HEK293 (cell line): ENCODE results near the gene ADIPOR2.

Source experiments
- CTCF ChIA-PET: fragments of 350-600 bp; formaldehyde crosslinking; extraction: SDS; loops from one replicate; lab custom pipeline; 2021; ENCODE audit warnings: antibody characterized with exemption; lab: Yijun Ruan, JAX
- POLR2A ChIA-PET: fragments of 300-600 bp; formaldehyde crosslinking; extraction: SDS; loops from one replicate; lab custom pipeline; 2020; ENCODE audit warnings: antibody characterized with exemption, inconsistent platforms; lab: Yijun Ruan, JAX
- H3K27ac ChIP-seq: fragments of 200-500 bp; sonication (Bioruptor generic); 2 replicates; pipeline ENCODE4 v1.5.1; 2014; ENCODE audit warnings: low read depth, low read length, control low read depth, inconsistent platforms; ENCODE audit errors: extremely low read depth
- H3K36me3 ChIP-seq, 2 experiments: fragments of 200-500 bp in 1 of 2; sonication (Bioruptor generic) in 1 of 2; 1 replicate in 1 of 2; 2 replicates in 1 of 2; pipeline ENCODE4 v1.5.1; 2014 to 2017; ENCODE audit warnings: inconsistent platforms in 2 of 2, low read length in 2 of 2; ENCODE audit not compliant: control insufficient read depth in 2 of 2, insufficient read depth in 1 of 2
- H3K4me1 ChIP-seq: fragments of 200-500 bp; sonication (Bioruptor generic); 2 replicates; pipeline ENCODE4 v1.5.1; 2014; ENCODE audit warnings: mild to moderate bottlenecking, low read length, inconsistent platforms; ENCODE audit not compliant: control insufficient read depth, insufficient read depth
- H3K4me3 ChIP-seq: 2 replicates; pipeline ENCODE4 v1.5.1; 2011; ENCODE audit warnings: low read depth, mild to moderate bottlenecking, control low read depth, low read length, moderate library complexity
- H3K9me3 ChIP-seq: fragments of 200-500 bp; sonication (Bioruptor generic); 2 replicates; pipeline ENCODE4 v1.5.1; 2014; ENCODE audit warnings: low read depth, low read length, inconsistent platforms; ENCODE audit not compliant: control insufficient read depth, insufficient read depth
- ELK4 ChIP-seq: IDR thresholded peaks from 2 replicates; pipeline ENCODE4 v1.6.1; 2011; ENCODE audit warnings: mild to moderate bottlenecking, low read depth, low read length, borderline replicate concordance
- FEZF1 ChIP-seq: fragments of 450-650 bp; formaldehyde crosslinking; IDR thresholded peaks from 2 replicates; pipeline ENCODE4 v1.5.1; 2016; ENCODE audit warnings: missing biosample characterization, missing genetic modification characterization
- KLF1 ChIP-seq: fragments of 450-650 bp; formaldehyde crosslinking; IDR thresholded peaks from 2 replicates; pipeline ENCODE4 v1.5.1; 2016; ENCODE audit warnings: missing biosample characterization, missing genetic modification characterization
- OSR2 ChIP-seq: fragments of 450-650 bp; formaldehyde crosslinking; IDR thresholded peaks from 2 replicates; pipeline ENCODE4 v1.5.1; 2016; ENCODE audit warnings: missing biosample characterization, missing genetic modification characterization
- PRDM2 ChIP-seq: fragments of 450-650 bp; formaldehyde crosslinking; IDR thresholded peaks from 2 replicates; pipeline ENCODE4 v1.5.1; 2016; ENCODE audit warnings: missing biosample characterization, missing genetic modification characterization, borderline replicate concordance
- SCRT2 ChIP-seq: fragments of 450-650 bp; formaldehyde crosslinking; IDR thresholded peaks from 2 replicates; pipeline ENCODE4 v1.5.1; 2016; ENCODE audit warnings: missing biosample characterization, missing genetic modification characterization
- ZBTB8A ChIP-seq: fragments of 450-650 bp; formaldehyde crosslinking; IDR thresholded peaks from 2 replicates; pipeline ENCODE4 v1.5.1; 2016; ENCODE audit warnings: missing biosample characterization, missing genetic modification characterization
- ZNF121 ChIP-seq: fragments of 450-650 bp; formaldehyde crosslinking; IDR thresholded peaks from 2 replicates; pipeline ENCODE4 v1.5.1; 2016; ENCODE audit warnings: missing biosample characterization, missing genetic modification characterization
- ZNF132 ChIP-seq: fragments of 450-650 bp; formaldehyde crosslinking; IDR thresholded peaks from 2 replicates; pipeline ENCODE4 v1.5.1; 2017; ENCODE audit warnings: missing biosample characterization, missing genetic modification characterization, borderline replicate concordance
- ZNF19 ChIP-seq: fragments of 450-650 bp; formaldehyde crosslinking; IDR thresholded peaks from 2 replicates; pipeline ENCODE4; 2016; ENCODE audit warnings: missing biosample characterization, missing genetic modification characterization, low read depth
- ZNF202 ChIP-seq: fragments of 450-650 bp; formaldehyde crosslinking; IDR thresholded peaks from 2 replicates; pipeline ENCODE4 v1.5.1; 2016; ENCODE audit warnings: missing biosample characterization, missing genetic modification characterization, borderline replicate concordance
- ZNF391 ChIP-seq: fragments of 450-650 bp; formaldehyde crosslinking; IDR thresholded peaks from 2 replicates; pipeline ENCODE4 v1.5.1; 2016; ENCODE audit warnings: low read depth, missing biosample characterization, missing genetic modification characterization, borderline replicate concordance
- ZNF501 ChIP-seq: fragments of 450-650 bp; formaldehyde crosslinking; IDR thresholded peaks from 2 replicates; pipeline ENCODE4 v1.5.1; 2016; ENCODE audit warnings: missing biosample characterization, missing genetic modification characterization
- ZNF544 ChIP-seq: fragments of 450-650 bp; formaldehyde crosslinking; IDR thresholded peaks from 2 replicates; pipeline ENCODE4 v1.5.0; 2017; ENCODE audit warnings: missing biosample characterization, missing genetic modification characterization
- ZNF596 ChIP-seq: fragments of 450-650 bp; IDR thresholded peaks from 2 replicates; pipeline ENCODE4 v1.5.0; 2018; ENCODE audit warnings: missing biosample characterization, mild to moderate bottlenecking, missing genetic modification characterization, moderate library complexity
- ZNF747 ChIP-seq: fragments of 450-650 bp; formaldehyde crosslinking; IDR thresholded peaks from 2 replicates; pipeline ENCODE4 v1.5.1; 2016; ENCODE audit warnings: missing biosample characterization, missing genetic modification characterization
- TF ChIP-seq, protein P1 (sequence below): fragments of 450-650 bp; formaldehyde crosslinking; conservative IDR thresholded peaks from 2 replicates; pipeline ENCODE4 v1.5.1; 2016; ENCODE audit warnings: low read depth, missing biosample characterization, missing genetic modification characterization
- TF ChIP-seq, protein P2 (sequence below): fragments of 450-650 bp; formaldehyde crosslinking; IDR thresholded peaks from 2 replicates; pipeline ENCODE4 v1.5.1; 2017; ENCODE audit warnings: missing biosample characterization, missing genetic modification characterization
- TF ChIP-seq, protein P3 (sequence below): fragments of 450-650 bp; formaldehyde crosslinking; IDR thresholded peaks from 2 replicates; pipeline ENCODE4 v1.5.1; 2017; ENCODE audit warnings: missing biosample characterization, missing genetic modification characterization

Gene ADIPOR2

DNA sequence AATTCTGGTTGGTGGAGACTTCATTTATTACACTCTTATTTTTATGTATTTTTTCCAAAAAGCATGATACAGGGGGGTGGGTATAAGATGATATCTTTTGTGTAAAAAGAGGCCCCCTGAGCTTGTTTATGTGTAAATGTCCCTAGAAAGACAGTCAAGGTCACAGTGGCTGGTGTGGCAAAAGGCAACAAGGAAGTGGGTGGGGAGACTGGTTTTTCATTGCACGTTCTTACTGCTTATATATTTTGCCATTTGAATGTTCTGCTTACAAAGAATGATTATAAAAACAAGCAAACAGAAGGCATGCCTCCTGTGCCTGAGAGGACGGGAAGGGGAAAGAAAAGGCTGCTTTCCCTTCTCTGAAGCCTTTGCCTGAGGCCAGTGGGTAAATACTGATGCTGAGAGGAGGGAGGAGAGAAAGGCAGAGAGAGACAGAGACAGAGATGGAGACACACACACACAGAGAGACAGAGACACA lies 24.1 kb upstream of the ADIPOR2 start:
- Histone ChIP-seq H3K27ac (no peak overlapping the region), H3K4me3 (no peak overlapping the region), H3K4me1 (peaks cover 9% of the 10 kb centered on the region; the same call in 1 of the 2 replicates), H3K9me3 (no peaks in the 10 kb centered on the region), H3K36me3 (no peaks in the 10 kb centered on the region)
- TF ChIP-seq ZNF132 (tag by site-specific recombination): no peak
- no peak for TF ChIP-seq PRDM2 (tag by site-specific recombination)
- no peak for TF ChIP-seq SCRT2 (tag by site-specific recombination)
- no peak for TF ChIP-seq ZNF596 (tag by site-specific recombination)
- TF ChIP-seq ZNF544: no peak
- TF ChIP-seq, protein P1, sequence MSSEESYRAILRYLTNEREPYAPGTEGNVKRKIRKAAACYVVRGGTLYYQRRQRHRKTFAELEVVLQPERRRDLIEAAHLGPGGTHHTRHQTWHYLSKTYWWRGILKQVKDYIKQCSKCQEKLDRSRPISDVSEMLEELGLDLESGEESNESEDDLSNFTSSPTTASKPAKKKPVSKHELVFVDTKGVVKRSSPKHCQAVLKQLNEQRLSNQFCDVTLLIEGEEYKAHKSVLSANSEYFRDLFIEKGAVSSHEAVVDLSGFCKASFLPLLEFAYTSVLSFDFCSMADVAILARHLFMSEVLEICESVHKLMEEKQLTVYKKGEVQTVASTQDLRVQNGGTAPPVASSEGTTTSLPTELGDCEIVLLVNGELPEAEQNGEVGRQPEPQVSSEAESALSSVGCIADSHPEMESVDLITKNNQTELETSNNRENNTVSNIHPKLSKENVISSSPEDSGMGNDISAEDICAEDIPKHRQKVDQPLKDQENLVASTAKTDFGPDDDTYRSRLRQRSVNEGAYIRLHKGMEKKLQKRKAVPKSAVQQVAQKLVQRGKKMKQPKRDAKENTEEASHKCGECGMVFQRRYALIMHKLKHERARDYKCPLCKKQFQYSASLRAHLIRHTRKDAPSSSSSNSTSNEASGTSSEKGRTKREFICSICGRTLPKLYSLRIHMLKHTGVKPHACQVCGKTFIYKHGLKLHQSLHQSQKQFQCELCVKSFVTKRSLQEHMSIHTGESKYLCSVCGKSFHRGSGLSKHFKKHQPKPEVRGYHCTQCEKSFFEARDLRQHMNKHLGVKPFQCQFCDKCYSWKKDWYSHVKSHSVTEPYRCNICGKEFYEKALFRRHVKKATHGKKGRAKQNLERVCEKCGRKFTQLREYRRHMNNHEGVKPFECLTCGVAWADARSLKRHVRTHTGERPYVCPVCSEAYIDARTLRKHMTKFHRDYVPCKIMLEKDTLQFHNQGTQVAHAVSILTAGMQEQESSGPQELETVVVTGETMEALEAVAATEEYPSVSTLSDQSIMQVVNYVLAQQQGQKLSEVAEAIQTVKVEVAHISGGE (tag by site-specific recombination): no peak
- no peak for TF ChIP-seq OSR2 (tag by site-specific recombination)
- ChIA-PET POLR2A (no interaction called here), CTCF (interaction anchor here (0.7 kb wide), 1 partner anchor 61 kb away, joined by 3 read pairs; no protein-coding TSS in a partner anchor)

- no peak overlapping the region for H3K27ac ChIP-seq
- no peaks in the 10 kb centered on the region for H3K9me3 ChIP-seq
- H3K36me3 ChIP-seq: no peaks in the 10 kb centered on the region
- CTCF ChIA-PET: interaction anchor here (2.2 kb wide), 1 partner anchor 122 kb away, joined by 8 read pairs; no protein-coding TSS in a partner anchor
- POLR2A ChIA-PET: no interaction called here
- peaks cover 9% of the 10 kb centered on the region; the same call in 1 of the 2 replicates for H3K4me1 ChIP-seq
- H3K4me3 ChIP-seq: no peak overlapping the region
- TF ChIP-seq ZNF202: no peak
- TF ChIP-seq, protein P2, sequence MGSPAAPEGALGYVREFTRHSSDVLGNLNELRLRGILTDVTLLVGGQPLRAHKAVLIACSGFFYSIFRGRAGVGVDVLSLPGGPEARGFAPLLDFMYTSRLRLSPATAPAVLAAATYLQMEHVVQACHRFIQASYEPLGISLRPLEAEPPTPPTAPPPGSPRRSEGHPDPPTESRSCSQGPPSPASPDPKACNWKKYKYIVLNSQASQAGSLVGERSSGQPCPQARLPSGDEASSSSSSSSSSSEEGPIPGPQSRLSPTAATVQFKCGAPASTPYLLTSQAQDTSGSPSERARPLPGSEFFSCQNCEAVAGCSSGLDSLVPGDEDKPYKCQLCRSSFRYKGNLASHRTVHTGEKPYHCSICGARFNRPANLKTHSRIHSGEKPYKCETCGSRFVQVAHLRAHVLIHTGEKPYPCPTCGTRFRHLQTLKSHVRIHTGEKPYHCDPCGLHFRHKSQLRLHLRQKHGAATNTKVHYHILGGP (tag by site-specific recombination): no peak
- TF ChIP-seq FEZF1 (tag by site-specific recombination): no peak
- TF ChIP-seq ZNF747 (tag by site-specific recombination): no peak
- no peak for TF ChIP-seq ZBTB8A (tag by site-specific recombination)
- no peak for TF ChIP-seq SCRT2 (tag by site-specific recombination)
- no peak for TF ChIP-seq ZNF501 (tag by site-specific recombination)
- TF ChIP-seq KLF1 (tag by site-specific recombination): no peak
- TF ChIP-seq ELK4: no peak
- no peak for TF ChIP-seq ZNF19
- TF ChIP-seq ZNF391: no peak
- TF ChIP-seq, protein P3, sequence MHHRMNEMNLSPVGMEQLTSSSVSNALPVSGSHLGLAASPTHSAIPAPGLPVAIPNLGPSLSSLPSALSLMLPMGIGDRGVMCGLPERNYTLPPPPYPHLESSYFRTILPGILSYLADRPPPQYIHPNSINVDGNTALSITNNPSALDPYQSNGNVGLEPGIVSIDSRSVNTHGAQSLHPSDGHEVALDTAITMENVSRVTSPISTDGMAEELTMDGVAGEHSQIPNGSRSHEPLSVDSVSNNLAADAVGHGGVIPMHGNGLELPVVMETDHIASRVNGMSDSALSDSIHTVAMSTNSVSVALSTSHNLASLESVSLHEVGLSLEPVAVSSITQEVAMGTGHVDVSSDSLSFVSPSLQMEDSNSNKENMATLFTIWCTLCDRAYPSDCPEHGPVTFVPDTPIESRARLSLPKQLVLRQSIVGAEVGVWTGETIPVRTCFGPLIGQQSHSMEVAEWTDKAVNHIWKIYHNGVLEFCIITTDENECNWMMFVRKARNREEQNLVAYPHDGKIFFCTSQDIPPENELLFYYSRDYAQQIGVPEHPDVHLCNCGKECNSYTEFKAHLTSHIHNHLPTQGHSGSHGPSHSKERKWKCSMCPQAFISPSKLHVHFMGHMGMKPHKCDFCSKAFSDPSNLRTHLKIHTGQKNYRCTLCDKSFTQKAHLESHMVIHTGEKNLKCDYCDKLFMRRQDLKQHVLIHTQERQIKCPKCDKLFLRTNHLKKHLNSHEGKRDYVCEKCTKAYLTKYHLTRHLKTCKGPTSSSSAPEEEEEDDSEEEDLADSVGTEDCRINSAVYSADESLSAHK (tag by site-specific recombination): no peak
- TF ChIP-seq ZNF121 (tag by site-specific recombination): no peak
Measured at GRCh38 chr12:1668833-1669543, 21.9 kb upstream of the ADIPOR2 start.
